HG03097 (cell line): Measurements from ENCODE around the gene CNTNAP2.
"Not testable (repeated sequence)": the region's sequence is repeated elsewhere in the genome, so short reads cannot be mapped to it uniquely, and the experiment has no call there.

Source experiments
- ATAC-seq: cut with Tn5 transposase; IDR thresholded peaks from one replicate; pipeline ENCODE4 v1.9.1; 2021; ENCODE audit not compliant: unreplicated experiment, low FRiP score

The CNTNAP2 gene

DNA sequence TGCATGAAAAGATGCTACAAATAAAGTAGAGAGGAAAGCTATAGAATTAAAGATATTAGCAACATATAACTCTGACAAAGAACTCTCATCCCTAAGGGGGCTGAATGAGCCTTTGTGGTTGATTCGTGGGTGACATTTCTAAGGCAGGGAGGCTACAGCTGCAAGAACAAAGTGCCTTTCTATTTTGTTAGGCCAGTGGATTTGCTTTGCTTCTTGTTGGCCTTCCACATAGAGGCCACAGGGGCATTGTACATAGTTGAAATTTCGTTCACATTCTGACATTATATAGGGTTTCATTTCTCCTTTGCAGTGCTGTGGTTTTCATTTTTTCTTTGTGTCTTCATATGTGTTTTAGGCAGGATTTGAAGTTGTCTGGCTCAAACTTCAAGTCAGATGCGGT is 1654.7 kb downstream of the CNTNAP2 start:
- no peak for ATAC-seq

DNA sequence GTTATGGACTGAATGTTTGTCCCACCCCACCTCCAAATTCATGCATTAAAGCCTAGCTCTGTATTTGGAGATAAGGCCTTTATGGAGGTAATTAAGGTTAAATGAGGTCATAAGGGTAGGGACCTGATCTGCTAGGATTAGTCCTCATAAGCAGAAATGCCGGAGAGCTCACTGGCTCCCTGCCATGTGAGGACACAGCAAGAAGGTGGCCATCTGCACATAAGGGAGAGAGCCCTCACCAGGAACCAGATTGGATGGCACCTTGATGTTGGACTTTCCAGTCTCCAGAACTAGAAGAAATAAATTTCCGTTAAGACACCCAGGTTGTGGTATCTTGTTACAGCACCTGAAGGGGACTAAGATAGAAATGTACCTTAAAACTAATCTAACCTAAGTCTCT is 1657.9 kb downstream of the CNTNAP2 start:
- no peak for ATAC-seq

DNA sequence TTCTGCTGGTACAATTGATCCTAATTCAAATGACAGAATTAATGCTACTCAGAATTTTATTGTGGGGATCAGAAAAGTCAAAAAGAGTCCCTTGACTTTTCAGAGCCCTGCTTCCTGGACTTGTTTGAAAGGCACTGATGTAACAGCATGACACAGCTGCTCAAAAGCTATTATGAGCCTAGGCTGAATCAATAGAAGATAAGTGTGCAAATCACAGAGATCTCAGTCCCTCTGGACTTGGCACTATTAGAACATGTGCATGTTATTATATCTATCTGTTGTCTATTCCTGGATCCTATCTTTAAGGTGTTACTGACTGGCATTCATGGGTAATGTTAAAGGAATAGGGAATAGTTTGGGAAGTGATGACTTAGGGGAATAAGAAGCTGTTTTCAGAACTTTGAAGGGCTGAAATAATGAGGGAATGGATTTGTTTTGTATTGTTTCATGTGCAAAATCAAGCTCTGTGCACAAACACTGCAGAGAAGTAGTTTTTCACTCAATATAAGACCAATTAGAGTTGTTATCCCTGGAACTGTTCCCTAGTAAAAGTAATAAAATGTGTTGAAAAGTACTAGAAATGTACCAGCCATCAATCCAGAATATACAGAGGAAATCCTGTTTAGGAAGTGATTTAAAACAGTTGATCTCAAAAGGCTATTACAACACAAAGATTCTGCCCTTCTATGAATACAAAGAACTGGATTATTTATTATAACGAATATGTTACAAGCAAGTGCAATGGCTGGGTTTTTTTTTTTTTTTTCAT is 1659.1 kb downstream of the CNTNAP2 start:
- ATAC-seq: no peak

DNA sequence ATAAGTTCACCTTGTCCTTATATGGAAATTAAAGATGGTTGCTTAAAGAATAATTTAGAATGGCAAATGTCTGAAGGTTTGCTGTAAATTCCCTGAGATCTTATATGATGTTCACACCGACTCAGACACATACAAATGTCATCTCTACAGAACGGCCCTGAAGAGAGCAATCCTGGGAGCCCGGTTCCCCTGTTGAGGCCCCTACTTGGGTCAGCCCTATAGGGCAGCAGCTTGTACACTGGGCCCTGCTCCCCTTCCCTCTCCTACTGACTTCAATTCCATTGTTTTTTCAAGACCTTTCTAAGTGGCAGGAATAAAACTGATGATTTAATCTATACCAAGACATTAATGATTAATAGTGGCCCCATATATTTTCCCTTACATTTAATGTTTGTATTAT is 1660.7 kb downstream of the CNTNAP2 start:
- no peak for ATAC-seq

DNA sequence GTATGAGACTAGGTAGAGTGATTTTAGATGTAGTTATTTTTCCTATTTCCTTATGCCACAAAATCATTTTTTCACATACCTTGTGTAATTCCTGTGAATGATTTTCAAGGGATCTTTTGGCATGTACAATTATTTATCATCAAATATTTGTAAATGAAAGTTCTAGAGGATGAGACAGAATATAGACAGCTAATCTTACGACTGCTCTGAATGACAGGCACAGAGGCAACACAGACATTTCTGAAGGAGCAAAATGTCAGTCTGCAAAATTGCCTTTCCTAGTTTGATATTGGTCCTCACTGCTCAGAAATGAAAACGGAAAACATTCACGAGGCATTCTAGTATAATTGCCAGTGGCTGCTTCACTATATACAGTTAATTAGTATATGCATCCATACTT is 1663.3 kb downstream of the CNTNAP2 start:
- no peak for ATAC-seq

DNA sequence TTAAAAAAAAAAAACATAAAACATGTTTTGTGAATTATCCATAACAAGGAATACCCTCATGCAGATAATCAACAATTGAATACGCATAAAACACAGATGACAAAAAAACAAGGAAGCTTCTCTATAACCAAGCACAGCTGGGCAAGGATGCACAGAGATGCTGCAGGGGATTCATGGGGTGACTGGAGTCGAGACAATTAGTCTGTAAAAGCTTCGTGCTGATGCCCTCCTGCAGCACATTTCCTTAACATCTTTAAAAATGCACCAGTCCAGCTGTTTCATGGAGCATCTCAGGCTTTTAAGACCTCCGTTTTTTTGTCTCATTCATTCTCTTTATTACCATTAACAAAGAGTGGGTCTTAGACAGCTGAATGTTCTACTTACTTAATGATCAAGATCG is 1680.0 kb downstream of the CNTNAP2 start:
- ATAC-seq: no peak

DNA sequence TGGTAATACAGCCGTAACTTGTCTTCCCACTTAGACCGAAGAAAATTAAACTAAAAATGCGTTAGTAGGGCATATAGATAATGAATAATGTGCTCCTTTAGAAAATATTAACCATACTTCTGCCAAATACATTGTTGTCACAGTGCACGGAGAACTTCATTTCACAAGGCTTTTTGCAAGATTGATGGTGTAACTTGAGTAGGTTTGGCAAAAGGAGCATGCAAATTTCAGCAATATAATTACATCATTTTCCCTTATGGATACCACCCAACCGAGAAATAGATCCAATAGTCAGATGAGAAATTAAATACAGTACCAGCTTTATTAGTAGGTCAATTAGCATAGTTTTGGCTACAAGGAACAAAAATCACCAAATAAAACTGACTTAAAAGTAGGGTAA is 1681.4 kb downstream of the CNTNAP2 start:
- no peak for ATAC-seq

DNA sequence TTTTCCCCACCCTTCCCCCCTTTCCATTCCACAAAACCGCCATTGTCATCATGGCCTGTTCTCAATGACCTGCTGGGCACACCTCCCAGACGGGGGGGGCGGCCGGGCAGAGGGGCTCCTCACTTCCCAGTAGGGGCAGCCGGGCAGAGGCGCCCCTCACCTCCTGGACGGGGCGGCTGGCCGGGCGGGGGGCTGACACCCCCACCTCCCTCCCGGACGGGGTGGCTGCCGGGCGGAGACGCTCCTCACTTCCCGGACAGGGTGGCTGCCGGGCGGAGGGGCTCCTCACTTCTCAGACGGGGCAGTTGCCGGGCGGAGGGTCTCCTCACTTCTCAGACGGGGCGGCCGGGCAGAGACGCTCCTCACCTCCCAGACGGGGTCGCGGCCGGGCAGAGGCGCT is 1685.2 kb downstream of the CNTNAP2 start:
- not testable (repeated sequence) for ATAC-seq

DNA sequence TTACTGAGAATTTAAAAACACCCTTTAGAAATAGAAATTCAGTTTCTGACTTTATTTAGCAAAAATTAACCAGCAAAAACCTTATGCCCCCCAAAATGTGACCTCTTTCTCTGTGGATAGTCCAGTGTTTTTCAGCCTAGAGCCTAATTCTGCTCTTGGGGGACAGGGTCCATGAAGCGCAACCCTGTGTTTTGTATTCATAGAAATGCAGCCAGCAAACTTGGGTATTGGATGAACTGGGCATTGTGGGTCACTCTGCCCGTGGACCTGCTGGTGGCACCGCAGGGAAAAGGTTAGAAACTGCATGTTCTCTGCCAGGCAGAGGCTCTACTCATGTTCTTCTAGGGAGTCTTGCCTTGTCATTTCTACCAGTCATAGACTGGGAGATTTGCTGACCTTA is 1686.5 kb downstream of the CNTNAP2 start:
- ATAC-seq: no peak

DNA sequence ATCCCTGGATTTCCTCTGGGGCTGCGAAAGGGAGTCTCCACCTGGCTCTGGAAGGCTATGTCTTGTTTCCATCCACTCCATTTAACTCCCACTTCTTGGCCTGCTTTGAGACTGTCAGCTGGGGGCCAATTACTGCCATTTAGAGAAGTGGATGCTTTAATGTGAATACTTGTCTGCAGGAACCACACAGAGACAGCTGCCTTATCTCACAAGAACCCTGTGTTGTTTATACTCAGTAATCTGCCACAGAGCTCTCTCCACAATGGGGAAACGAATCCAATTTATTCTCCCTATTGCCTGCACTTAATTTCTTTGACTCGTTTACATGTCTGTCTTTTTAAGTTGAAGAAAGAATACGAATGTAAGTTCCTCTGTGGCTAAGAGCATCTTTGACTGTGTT is 1687.0 kb downstream of the CNTNAP2 start:
- no peak for ATAC-seq

DNA sequence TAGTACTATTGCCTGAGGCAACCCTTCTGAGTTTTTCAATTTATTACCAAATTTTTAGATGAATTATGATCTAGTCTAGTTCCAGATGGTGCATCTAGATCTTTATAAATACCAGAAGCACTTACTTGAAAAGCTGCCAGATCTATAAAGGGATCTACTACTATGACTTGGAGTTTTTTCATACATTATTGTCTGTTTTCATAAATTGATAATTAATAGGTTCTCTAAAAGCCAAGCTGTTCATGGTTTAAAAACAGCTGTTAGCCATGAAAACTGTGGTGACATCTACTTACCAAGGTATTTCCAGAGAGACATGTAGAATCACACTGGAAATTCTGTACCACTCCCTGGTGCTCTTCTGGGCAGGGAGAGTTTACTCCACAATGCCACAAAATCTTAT is 1687.4 kb downstream of the CNTNAP2 start:
- ATAC-seq: no peak

DNA sequence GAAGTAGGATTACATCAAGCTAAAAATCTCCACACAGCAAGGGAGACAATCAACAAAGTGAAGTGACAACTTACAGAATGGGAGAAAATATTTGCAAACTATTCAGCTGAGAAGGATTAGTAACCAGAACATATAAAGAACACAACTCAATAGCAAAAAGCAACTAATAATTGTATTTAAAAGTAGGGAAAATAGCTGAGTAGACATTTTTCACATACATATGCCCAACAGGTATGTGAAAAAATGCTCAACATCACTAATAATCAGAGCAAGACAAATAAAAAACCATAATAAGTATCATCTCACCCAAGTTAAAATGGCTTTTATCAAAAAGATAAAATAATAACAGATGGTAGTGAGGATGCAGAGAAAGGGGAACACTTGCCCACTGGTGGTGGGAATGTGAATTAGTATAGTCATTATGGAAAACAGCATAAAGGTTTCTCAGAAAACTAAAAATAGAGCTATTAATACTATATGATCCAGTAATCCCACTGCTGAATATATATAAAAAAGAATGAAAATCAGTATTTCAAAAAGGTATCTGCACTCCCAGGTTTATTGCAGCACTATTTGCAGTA is 1689.5 kb downstream of the CNTNAP2 start:
- no peak for ATAC-seq

DNA sequence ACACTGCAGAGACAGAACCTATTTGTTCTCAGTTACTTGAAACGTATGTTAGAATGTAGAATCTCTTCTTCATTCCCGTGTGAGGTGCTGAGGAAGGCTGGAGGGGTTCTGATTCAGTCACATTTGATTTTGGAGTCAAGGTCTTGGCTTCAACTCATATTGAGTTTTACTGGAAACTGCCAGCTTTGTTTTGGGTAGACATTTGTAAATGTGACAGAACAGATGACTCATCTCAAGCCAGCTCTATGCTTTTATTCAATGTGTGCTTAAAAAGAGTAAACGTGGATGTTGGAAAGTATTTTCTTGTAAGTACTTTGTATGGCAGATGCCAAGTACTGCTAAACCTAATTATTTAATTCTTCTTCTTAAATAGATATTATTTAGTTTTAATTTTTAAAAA is 1693.2 kb downstream of the CNTNAP2 start:
- ATAC-seq: no peak

DNA sequence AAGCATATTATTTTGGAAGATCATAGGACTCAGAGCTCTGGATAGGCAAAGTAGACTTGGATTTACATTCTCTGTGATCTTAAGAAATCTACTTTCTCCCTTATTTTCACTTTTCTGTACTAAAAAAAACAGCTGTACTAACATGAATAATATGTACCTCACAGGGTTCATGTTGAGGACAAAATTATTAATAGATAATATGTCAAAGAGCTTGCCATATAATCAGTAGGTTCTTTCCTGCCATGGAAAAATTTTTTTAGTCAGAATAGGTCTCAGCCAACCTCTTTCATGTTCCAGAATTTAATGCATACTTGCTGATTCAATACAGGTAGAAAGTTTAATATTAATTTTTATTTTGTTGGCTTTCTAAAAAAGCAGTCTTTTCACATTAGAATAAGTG is 1693.7 kb downstream of the CNTNAP2 start:
- no peak for ATAC-seq

DNA sequence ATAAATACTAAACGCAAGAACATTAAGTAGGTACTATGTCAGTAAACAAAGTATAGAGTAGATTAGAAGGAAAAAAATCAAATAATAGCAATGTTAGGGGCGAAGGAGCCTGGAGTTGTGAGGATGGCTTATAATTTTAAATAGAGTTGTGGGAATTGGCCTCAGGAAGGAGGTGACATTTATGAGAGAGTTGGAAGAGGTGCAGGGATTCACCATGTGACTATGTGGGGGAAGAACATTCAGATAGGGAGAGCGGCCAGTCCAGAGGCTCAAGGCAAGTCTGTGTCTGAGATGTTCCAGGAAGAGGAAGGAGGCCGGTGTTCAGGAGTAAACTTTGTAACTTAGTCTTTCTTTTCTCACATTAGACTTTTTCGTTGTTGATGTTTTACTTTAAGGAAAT is 1695.3 kb downstream of the CNTNAP2 start:
- no peak for ATAC-seq

DNA sequence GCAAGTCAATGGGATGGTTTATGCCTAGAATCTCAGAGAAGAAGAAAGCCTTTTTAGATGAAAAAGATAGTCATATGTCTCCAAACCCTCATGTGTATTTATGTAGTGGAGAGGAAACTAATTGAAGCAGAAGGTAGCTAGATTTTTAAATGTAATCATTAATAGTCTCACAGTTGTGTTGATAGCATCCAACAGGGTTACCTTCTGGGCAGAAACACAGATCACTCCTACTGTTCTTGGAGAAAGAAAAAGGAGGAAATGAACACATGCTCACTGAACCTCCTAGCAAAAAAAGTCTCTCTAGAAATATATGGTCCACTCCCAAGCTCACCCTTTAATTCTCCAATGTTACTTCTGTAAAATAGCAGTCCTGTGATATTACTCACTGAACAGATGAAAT is 1696.7 kb downstream of the CNTNAP2 start:
- ATAC-seq: no peak

DNA sequence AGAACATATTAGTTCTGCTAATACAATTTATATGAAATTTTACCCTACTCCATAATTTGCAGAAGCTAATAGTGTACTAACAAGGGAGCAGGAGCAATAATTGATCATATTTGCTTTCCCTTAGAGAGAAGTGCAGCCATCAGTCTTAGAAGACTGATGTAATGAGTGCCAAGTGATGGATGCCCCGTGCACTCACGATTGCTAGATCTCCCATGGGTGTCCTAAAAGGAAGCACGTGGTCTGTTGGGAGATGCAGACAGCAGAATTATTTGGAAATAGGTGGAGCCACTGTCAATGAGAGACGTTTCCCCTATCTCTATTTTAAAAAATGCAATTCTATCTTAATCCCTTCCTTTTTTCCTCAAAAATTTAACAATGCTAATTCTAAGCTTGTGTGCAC is 1701.7 kb downstream of the CNTNAP2 start:
- no peak for ATAC-seq

DNA sequence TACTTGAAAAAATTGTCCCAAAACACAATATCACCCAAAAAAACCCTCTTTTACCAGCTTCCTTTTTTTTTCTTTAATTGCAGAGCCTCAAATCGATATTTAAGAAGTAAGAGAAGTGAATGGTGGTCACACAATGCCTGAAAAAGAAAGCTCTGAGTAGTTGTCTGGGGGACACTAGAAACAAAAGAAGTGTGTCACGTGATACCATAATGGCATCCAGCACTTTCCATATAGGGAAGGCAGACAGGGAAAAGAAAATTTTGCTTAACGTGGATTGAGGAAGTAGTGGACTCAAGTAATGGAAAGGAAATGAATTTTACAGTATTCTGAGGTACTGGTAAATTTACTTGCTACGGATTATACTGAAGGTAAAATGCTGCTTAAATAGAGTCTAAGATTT is 1708.1 kb downstream of the CNTNAP2 start:
- no peak for ATAC-seq

DNA sequence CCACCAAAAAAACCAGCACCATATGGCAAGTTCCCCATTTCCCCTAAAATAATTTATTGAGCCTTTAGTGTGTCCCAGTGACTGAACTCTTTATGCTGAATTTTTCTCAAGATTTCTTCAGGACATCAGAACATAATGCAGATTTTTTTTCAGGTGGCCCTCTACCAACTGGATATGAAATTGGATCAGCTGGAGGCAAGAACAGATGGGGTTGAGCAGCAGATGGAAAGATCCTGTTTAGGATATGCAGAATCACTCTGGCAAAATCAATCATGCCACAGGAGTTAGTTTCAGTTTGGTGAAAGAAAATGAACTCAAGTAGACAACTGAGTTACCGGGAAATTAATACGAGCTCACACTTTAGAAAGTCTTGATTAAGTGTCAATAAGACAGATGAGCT is 1712.4 kb downstream of the CNTNAP2 start:
- ATAC-seq: no peak

DNA sequence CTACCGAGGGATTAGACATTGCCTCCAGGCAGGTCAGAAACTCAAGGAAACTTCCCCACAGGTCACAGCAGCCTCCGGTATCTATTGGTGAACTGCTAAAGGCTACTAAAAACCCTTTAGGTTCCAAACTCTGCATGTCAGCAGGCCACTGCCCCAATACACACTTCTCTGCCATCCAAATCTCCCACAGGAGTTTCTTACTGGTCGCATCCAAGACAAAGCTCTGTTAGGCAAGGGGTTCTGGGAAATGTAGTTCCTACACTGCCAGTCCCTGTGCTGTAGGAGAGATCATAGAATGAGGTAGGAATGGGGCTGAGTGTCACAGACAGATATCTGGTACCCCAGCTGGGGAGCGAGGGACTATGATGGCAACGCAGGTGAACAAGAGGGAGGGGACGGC is 1717.0 kb downstream of the CNTNAP2 start:
- ATAC-seq: no peak

DNA sequence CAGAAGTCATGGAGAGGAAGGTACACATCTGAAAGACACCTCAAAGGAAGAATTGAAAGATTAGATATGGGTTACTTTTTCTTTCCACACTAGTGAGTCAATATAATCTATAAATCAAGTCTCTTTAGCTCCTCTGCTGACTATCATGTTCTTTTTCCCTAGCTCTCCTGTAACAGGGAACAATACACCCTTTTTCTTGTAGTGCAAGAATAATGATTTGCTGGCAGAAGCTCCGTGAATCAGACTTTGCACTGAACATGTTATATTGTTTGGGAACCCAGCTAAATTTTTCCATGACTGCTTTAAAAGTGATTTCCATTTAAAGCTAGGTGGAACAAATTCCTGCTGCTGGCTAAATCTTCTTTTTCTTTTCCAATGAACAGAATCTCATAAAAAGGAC is 1717.4 kb downstream of the CNTNAP2 start:
- no peak for ATAC-seq

DNA sequence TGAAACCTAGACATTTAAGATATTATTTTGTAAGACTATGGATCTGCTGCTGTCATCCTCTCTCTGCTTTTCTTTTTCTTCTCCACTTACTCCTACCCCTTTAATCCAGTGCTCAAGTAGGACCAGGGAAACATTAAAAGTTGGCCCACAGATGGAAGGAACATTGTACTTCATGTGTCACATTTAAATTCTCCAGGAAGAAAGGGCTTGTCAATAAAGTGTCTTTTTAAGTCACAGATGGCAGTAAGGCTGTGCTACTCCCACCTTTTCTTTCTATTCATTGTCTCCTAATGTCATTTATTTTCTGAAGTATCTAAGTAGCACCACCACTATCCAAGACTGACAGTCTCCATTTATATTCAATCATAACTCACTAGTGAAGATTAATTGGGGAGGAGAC is 1736.2 kb downstream of the CNTNAP2 start:
- ATAC-seq: no peak
